ENCODE results near the gene SEMA3F. TPM values are rescaled to one million over a fixed set of nuclear protein-coding genes. Genes with fewer than 3 reads are reported as not detected.
A peak's percentile ranks its signal among the peaks of the same experiment; 100 is the strongest.

Gene SEMA3F
- total and polyA plus RNA-seq, 5 experiments from 2014 or later, result not detected

- H3K4me3 Mint-ChIP-seq, result no peak overlapping the region
- ATAC-seq, result no peak
- no peaks in the 10 kb centered on the region for H3K27me3 Mint-ChIP-seq
- H3K36me3 Mint-ChIP-seq, result no peaks in the 10 kb centered on the region
- DNase-seq, result no peak
- POLR2A ChIA-PET, result no interaction called here
- H3K4me1 Mint-ChIP-seq, result peaks cover 0 to 5% (median 1%) of the 10 kb centered on the region in 4 donors
- peak overlapping the region in 1 of 10 donors; percentile 40 for H3K27ac Mint-ChIP-seq
- no peaks in the 10 kb centered on the region for H3K9me3 Mint-ChIP-seq
Measured at GRCh38 chr3:50169858-50170257, 14.7 kb downstream of the SEMA3F start.

GRCh38 chr3:50170689-50171088 is 15.6 kb downstream of the SEMA3F start:
- Mint-ChIP-seq H3K36me3 (no peaks in the 10 kb centered on the region), H3K4me1 (peaks cover 0 to 5% (median 1%) of the 10 kb centered on the region in 4 donors), H3K4me3 (no peak overlapping the region), H3K9me3 (no peaks in the 10 kb centered on the region), H3K27ac (no peak overlapping the region), H3K27me3 (no peaks in the 10 kb centered on the region)
- ATAC-seq, result no peak
- POLR2A ChIA-PET, result no interaction called here
- no peak for DNase-seq

DNA sequence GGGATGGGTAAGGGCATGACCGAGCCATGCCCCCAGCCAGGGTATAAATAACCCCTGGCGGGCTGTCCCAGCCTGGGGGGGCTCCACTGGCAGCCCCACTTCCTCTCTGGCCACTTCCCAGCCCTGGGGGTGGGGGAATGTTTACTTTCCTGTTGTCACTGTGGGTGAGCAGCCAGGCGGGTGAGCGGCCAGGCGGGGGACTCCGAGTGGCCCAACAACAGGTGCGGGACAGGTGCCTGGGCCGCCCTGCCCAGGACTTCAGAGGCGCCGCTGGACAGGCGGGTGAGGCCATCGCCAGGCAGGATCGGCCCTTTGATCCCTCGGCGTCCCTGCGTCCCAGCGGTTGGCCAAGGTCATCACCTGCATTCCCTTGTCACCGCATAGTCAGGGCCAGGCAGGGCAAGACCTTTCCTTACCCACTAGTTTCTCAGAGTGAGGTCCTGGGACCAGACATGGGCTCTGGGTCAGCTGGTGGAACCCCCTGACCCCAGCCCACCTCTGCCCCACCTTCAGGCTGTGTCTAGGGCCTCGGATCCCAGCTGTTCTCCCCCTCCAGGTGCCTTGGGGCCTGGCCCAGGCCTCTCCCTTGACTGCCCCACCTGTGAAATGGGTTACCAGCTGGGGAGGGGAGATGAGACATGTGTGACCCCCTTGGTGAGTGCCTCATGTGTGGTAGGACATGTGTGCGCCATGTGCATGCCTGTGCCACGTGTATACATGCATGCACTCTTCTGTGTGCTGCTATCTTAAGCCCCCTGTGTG is 16.6 kb downstream of the SEMA3F start:
- DNase-seq, result no peak
- POLR2A ChIA-PET, result interaction anchor here (0.5 to 0.6 kb wide), 3 partner anchors 17 to 625 kb away, joined by 3 to 6 read pairs (median 6); no protein-coding TSS in a partner anchor

DNA sequence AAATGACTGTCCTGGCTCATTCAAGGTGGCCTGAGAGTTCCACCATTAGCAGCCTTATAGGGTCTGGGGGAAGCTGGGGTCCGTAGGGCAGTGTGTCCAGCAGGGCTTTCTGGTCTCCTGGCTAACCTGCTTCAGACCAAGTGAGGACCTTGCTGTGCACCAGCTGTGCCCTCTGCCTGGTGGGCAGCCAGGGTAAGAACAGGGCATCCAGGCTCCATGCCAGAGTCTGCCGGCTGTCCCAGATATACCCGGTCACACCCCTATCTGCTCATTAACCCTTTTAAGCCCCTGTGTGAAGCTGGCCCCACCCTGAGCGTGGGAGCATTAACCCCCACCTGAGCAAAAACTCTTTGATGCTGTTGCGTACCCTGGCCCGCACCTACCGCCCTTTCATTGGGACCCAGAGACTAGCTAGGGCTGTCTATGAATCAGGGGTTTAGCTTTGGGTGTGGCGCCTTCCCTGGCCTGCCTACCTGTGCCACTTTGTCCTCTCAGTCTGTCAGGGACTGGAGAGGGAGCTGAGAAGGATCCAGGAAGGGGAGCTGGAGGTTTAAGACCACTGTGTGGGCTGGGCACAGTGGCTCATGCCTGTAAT is 17.6 kb downstream of the SEMA3F start:
- POLR2A ChIA-PET, result no interaction called here
- no peaks in the 10 kb centered on the region for H3K9me3 Mint-ChIP-seq
- no peaks in the 10 kb centered on the region for H3K36me3 Mint-ChIP-seq
- H3K27me3 Mint-ChIP-seq, result no peaks in the 10 kb centered on the region
- DNase-seq (peak in 1 of 10 donors; percentile 41), ATAC-seq (no peak)
- peaks cover 0 to 5% (median 1%) of the 10 kb centered on the region in 4 donors for H3K4me1 Mint-ChIP-seq
- H3K27ac Mint-ChIP-seq, result no peak overlapping the region
- no peak overlapping the region for H3K4me3 Mint-ChIP-seq

More for the DNA sequence above, 16.6 kb downstream of the SEMA3F start:
- Mint-ChIP-seq H3K27ac (no peak overlapping the region), H3K9me3 (no peaks in the 10 kb centered on the region), H3K4me3 (no peak overlapping the region), H3K36me3 (no peaks in the 10 kb centered on the region), H3K4me1 (peaks cover 0 to 5% (median 1%) of the 10 kb centered on the region in 4 donors), H3K27me3 (no peaks in the 10 kb centered on the region)
- no peak for ATAC-seq

DNA sequence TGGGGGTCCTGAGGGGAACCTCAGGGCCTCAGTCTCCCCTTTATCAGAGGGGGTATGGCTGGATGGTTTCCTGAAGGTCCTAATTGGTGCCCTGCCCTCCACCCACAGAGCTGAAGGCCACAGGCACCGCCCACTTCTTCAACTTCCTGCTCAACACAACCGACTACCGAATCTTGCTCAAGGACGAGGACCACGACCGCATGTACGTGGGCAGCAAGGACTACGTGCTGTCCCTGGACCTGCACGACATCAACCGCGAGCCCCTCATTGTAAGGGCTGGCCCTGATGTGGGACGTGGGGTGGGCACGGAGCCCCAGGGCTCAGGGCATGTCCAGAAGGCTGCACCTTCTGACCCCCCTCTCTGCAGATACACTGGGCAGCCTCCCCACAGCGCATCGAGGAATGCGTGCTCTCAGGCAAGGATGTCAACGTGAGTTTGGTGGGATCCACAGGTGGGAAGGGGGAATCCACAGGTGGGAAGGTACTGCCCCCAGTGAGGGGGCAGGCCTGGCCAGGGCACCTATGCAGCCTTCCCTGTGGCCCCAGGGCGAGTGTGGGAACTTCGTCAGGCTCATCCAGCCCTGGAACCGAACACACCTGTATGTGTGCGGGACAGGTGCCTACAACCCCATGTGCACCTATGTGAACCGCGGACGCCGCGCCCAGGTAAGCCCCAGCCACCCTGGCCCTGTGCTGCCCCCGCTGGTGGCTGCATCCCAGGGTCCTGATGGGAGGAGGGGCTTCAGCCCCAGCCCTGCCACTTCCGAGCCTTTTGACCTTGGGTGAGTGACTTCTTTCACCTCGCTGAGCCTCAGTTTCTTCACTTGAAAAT is 18.8 kb downstream of the SEMA3F start:
- peak in 1 of 10 donors; percentile 62 for DNase-seq
- ATAC-seq, result no peak
- H3K9me3 Mint-ChIP-seq, result no peaks in the 10 kb centered on the region
- H3K4me1 Mint-ChIP-seq, result peaks cover 0 to 5% (median 1%) of the 10 kb centered on the region in 4 donors
- POLR2A ChIA-PET, result no interaction called here
- no peak overlapping the region for H3K4me3 Mint-ChIP-seq
- H3K27ac Mint-ChIP-seq, result peak overlapping the region in 1 of 10 donors; percentile 68
- H3K36me3 Mint-ChIP-seq, result no peaks in the 10 kb centered on the region
- H3K27me3 Mint-ChIP-seq, result no peaks in the 10 kb centered on the region

DNA sequence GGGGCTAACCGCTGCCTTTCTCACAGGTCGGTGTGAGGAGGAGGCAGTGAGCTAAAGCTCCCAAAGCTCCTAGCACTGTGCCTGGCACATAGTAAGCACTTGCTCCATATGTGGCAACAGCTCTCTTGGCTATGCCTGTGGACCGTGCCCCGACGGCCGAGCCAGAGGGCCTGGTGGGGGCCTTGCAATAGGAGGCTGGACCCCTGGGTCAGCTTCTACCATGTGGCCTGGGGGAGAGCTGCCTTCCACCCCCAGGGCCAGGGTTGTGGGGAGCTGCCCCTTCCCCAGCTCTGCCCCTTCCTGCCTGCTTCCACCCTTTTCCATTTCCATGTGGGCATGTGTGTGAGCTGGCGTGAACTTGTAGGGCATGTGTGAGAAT is 19.4 kb downstream of the SEMA3F start:
- Mint-ChIP-seq H3K27me3 (no peaks in the 10 kb centered on the region), H3K4me1 (peaks cover 0 to 5% (median 1%) of the 10 kb centered on the region in 4 donors), H3K36me3 (no peaks in the 10 kb centered on the region), H3K27ac (no peak overlapping the region), H3K9me3 (peaks cover 0 to under 1% (median 0%) of the 10 kb centered on the region in 9 donors), H3K4me3 (no peak overlapping the region)
- peak in 1 of 10 donors; percentile 32 for DNase-seq
- ATAC-seq, result no peak
- POLR2A ChIA-PET, result no interaction called here

GRCh38 chr3:50174947-50175524 is 19.9 kb downstream of the SEMA3F start:
- ATAC-seq (no peak), DNase-seq (peak in 1 of 10 donors; percentile 58)
- Mint-ChIP-seq H3K27me3 (no peaks in the 10 kb centered on the region), H3K36me3 (no peaks in the 10 kb centered on the region), H3K9me3 (peaks cover 0 to 2% (median 0%) of the 10 kb centered on the region in 9 donors), H3K4me1 (peaks cover 0 to 5% (median 1%) of the 10 kb centered on the region in 4 donors), H3K27ac (no peak overlapping the region), H3K4me3 (no peak overlapping the region)
- POLR2A ChIA-PET, result no interaction called here

- no peaks in the 10 kb centered on the region for H3K36me3 Mint-ChIP-seq
- no peak overlapping the region for H3K27ac Mint-ChIP-seq
- ATAC-seq (no peak), DNase-seq (peak in 1 of 10 donors; percentile 49)
- H3K9me3 Mint-ChIP-seq, result peaks cover 0 to 2% (median 0%) of the 10 kb centered on the region in 9 donors
- H3K27me3 Mint-ChIP-seq, result no peaks in the 10 kb centered on the region
- POLR2A ChIA-PET, result no interaction called here
- H3K4me1 Mint-ChIP-seq, result peaks cover 0 to 5% (median 1%) of the 10 kb centered on the region in 4 donors
- H3K4me3 Mint-ChIP-seq, result no peak overlapping the region
Measured at GRCh38 chr3:50177346-50177745, 22.2 kb downstream of the SEMA3F start.

DNA sequence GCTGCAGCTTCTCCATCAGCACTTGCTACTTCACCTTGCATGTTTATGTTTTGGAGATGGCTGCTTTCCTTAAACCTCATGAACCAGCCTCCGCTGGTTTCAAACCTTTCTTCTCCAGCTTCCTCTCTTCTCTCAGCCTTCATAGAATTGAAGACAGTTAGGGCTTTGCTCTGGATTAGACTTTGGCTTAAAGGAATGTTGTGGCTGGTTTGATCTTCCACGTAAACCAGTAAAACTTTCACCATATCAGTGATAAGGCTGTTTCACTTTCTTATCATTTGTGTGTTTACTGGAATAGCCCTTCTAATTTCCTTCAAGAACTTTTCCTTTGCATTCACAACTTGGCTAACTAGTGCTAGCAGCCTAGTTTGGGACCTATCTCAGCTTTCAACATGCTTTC is 24.6 kb downstream of the SEMA3F start:
- no peak overlapping the region for H3K4me3 Mint-ChIP-seq
- peaks cover 0 to 10% (median 0%) of the 10 kb centered on the region in 5 donors for H3K27me3 Mint-ChIP-seq
- ATAC-seq, result no peak
- no peak for DNase-seq
- H3K27ac Mint-ChIP-seq, result peak overlapping the region in 1 of 10 donors; percentile 48
- no peaks in the 10 kb centered on the region for H3K4me1 Mint-ChIP-seq
- H3K36me3 Mint-ChIP-seq, result no peaks in the 10 kb centered on the region
- peaks cover 0 to 2% (median 0%) of the 10 kb centered on the region in 9 donors for H3K9me3 Mint-ChIP-seq
- POLR2A ChIA-PET, result no interaction called here

- H3K27me3 Mint-ChIP-seq, result peaks cover 0 to 10% (median 0%) of the 10 kb centered on the region in 5 donors
- H3K9me3 Mint-ChIP-seq, result peaks cover 0 to 2% (median 0%) of the 10 kb centered on the region in 9 donors
- no peaks in the 10 kb centered on the region for H3K36me3 Mint-ChIP-seq
- POLR2A ChIA-PET, result no interaction called here
- H3K27ac Mint-ChIP-seq, result peak overlapping the region in 2 of 10 donors; percentile 38 to 47
- no peak overlapping the region for H3K4me3 Mint-ChIP-seq
- DNase-seq (no peak), ATAC-seq (no peak)
- no peaks in the 10 kb centered on the region for H3K4me1 Mint-ChIP-seq
Measured at GRCh38 chr3:50181985-50182384, 26.9 kb downstream of the SEMA3F start.

DNA sequence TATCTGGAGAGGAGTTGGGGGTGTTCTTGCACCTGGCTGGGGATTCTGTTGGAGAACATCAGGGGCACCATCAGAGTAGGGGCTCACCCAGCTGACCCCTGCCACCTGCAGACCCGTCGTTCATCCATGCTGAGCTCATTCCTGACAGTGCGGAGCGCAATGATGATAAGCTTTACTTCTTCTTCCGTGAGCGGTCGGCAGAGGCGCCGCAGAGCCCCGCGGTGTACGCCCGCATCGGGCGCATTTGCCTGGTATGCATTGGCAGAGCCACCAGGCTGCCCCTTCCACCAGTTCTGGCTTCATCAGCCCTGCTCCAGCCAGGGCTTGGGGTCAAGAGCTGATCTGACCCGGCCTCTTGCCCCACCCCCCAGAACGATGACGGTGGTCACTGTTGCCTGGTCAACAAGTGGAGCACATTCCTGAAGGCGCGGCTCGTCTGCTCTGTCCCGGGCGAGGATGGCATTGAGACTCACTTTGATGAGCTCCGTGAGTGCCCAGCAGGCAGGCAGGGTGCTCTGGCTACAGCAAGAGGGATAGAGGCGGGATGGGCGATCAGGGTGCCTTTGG is 27.5 kb downstream of the SEMA3F start:
- peaks cover 0 to 10% (median 0%) of the 10 kb centered on the region in 5 donors for H3K27me3 Mint-ChIP-seq
- no peaks in the 10 kb centered on the region for H3K4me1 Mint-ChIP-seq
- ATAC-seq, result no peak
- POLR2A ChIA-PET, result no interaction called here
- H3K36me3 Mint-ChIP-seq, result no peaks in the 10 kb centered on the region
- H3K9me3 Mint-ChIP-seq, result peaks cover 0 to 2% (median 0%) of the 10 kb centered on the region in 9 donors
- no peak overlapping the region for H3K4me3 Mint-ChIP-seq
- DNase-seq, result no peak
- peak overlapping the region in 1 of 10 donors; percentile 47 for H3K27ac Mint-ChIP-seq

- ATAC-seq (no peak), DNase-seq (no peak)
- Mint-ChIP-seq H3K27ac (no peak overlapping the region), H3K4me1 (no peaks in the 10 kb centered on the region), H3K4me3 (no peak overlapping the region), H3K27me3 (peaks cover 0 to 10% (median 0%) of the 10 kb centered on the region in 5 donors), H3K36me3 (no peaks in the 10 kb centered on the region), H3K9me3 (peaks cover 0 to 2% (median 0%) of the 10 kb centered on the region in 9 donors)
- POLR2A ChIA-PET, result interaction anchor here (0.7 kb wide), 1 partner anchor 101 kb away, joined by 3 read pairs; no protein-coding TSS in a partner anchor
Measured at GRCh38 chr3:50183755-50184154, 28.6 kb downstream of the SEMA3F start.

Measured in naive thymus-derived CD8-positive, alpha-beta T cell (primary cell).